PC-3 (cell line): ENCODE results near the gene STX8. TPM values are rescaled to one million over a fixed set of nuclear protein-coding genes. Genes with fewer than 3 reads are reported as not detected.

Experiments used
- ATAC-seq: fragments of 200-7000 bp; cut with Tn5 transposase; 2 replicates; pipeline ENCODE4 v1.9.1; 2020; ENCODE audit warnings: mild to moderate bottlenecking, moderate library complexity
- BruUV-seq: library from RNA; stranded (reverse); fragments of 400-500 nt; replicated peaks from 2 replicates; lab custom pipeline; 2021; lab: Mats Ljungman, UMichigan
- CTCF ChIA-PET: fragments of 300-600 bp; sonication (Branson Sonifier 250); formaldehyde crosslinking; loops from one replicate; lab custom pipeline; 2022; ENCODE audit warnings: antibody characterized with exemption; lab: Charles Lee
- POLR2A ChIA-PET: fragments of 300-600 bp; sonication (Branson Sonifier 250); formaldehyde crosslinking; loops from one replicate; lab custom pipeline; 2022; ENCODE audit warnings: antibody characterized with exemption; ENCODE audit not compliant: unreplicated experiment; lab: Charles Lee
- DNase-seq: peaks from one replicate; pipeline ENCODE4 v3.0.0-alpha.2; 2015
- H2AFZ ChIP-seq: fragments of 300-600 bp; sonication (generic); 2 replicates; pipeline ENCODE4 v1.6.0; 2016; ENCODE audit warnings: antibody characterized with exemption, low read length
- H3F3A ChIP-seq: fragments of 300-600 bp; sonication (generic); one replicate; pipeline ENCODE4 v1.6.0; 2017; ENCODE audit warnings: antibody characterized with exemption, low read length, control low read depth, mild to moderate bottlenecking; ENCODE audit not compliant: unreplicated experiment
- H3K27ac ChIP-seq: fragments of 300-600 bp; sonication (generic); 2 replicates; pipeline ENCODE4 v1.5.1; 2016; ENCODE audit warnings: mild to moderate bottlenecking, low read length
- H3K27me3 ChIP-seq: fragments of 300-600 bp; sonication (generic); 2 replicates; pipeline ENCODE4 v1.6.1; 2016; ENCODE audit warnings: low read length, mixed read lengths
- H3K36me3 ChIP-seq: fragments of 300-600 bp; sonication (generic); 2 replicates; pipeline ENCODE4 v1.6.1; 2016; ENCODE audit warnings: low read depth, mixed run types, low read length, mixed read lengths
- H3K4me1 ChIP-seq: fragments of 300-600 bp; sonication (generic); 2 replicates; pipeline ENCODE4 v1.5.1; 2016; ENCODE audit warnings: low read length; ENCODE audit not compliant: insufficient read depth
- H3K4me2 ChIP-seq: fragments of 300-600 bp; sonication (generic); 2 replicates; pipeline ENCODE4 v1.6.0; 2016; ENCODE audit warnings: low read length
- H3K4me3 ChIP-seq: fragments of 300-600 bp; sonication (generic); 2 replicates; pipeline ENCODE4 v1.5.1; 2016; ENCODE audit warnings: mild to moderate bottlenecking, low read length, mixed read lengths
- H3K79me2 ChIP-seq: fragments of 300-600 bp; sonication (generic); 2 replicates; pipeline ENCODE4 v1.6.1; 2017; ENCODE audit warnings: low read length, mixed read lengths
- H3K9ac ChIP-seq: fragments of 300-600 bp; sonication (generic); 2 replicates; pipeline ENCODE4 v1.6.0; 2016; ENCODE audit warnings: mild to moderate bottlenecking, low read length
- H3K9me2 ChIP-seq: fragments of 300-600 bp; sonication (generic); replicated peaks from 2 replicates; pipeline ENCODE4 v1.6.1; 2016; ENCODE audit warnings: mixed run types, low read length, mixed read lengths
- H3K9me3 ChIP-seq: fragments of 300-600 bp; sonication (generic); 2 replicates; pipeline ENCODE4 v1.6.1; 2016; ENCODE audit warnings: low read length, mixed read lengths
- H4K20me1 ChIP-seq: fragments of 300-600 bp; sonication (generic); 2 replicates; pipeline ENCODE4 v1.6.1; 2016; ENCODE audit warnings: low read length, mixed read lengths
- CTCF ChIP-seq: fragments of 300-600 bp; sonication (generic); conservative IDR thresholded peaks from 2 replicates; pipeline ENCODE4 v1.5.1; 2017; ENCODE audit warnings: antibody characterized with exemption, low read depth, mild to moderate bottlenecking, low read length
- EZH2 ChIP-seq: fragments of 300-600 bp; sonication (generic); IDR thresholded peaks from one replicate; pipeline ENCODE4 v1.6.1; 2017; ENCODE audit warnings: antibody characterized with exemption, mild to moderate bottlenecking, low read length; ENCODE audit not compliant: unreplicated experiment
- EZH2phosphoT487 ChIP-seq: fragments of 300-600 bp; sonication (generic); IDR thresholded peaks from 2 replicates; pipeline ENCODE4 v1.6.1; 2018; ENCODE audit warnings: mild to moderate bottlenecking, antibody characterized with exemption, low read length, borderline replicate concordance
- intact Hi-C: fragments of 100-400 bp; cut with micrococcal nuclease; formaldehyde crosslinking; loops from 2 replicates; pipeline ENCODE4 v1.9.0; 2023
- total RNA-seq: library from RNA; depleted of rRNA; stranded (reverse); fragments of >200 nt; gene quantifications from 2 replicates; pipeline ENCODE4 v1.2.3, GENCODE V29; 2014

Gene STX8
- total RNA-seq, 1 experiment from 2014 or later = 57.4 TPM

DNA sequence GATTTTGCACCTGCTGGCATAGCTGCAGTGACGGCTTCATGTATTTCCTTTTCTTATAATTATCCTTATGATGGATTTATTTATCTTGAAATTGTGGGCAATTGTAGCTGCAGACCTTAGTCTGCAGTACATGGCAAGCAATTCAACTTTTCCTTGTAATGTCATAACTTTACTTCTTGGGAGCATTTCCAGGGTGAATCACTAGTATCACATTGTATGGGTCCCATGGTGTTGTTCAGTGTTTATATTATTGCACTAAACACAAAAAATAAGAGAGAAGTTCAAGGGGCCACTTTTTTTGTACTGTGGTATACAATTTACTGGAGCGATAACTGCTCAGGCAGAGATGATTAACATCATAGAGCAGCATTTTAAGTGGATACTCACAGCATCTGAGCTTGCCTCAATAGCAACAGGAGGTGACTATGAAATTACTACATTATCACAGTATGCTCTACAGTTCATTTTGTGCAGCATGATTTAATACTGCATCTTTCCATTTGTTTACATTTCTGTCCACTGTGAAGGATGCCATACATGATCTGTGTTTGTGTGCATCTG, 169.5 kb downstream of the STX8 start:
- BruUV-seq = no TSS peak
- POLR2A ChIA-PET = no interaction called here

GRCh38 chr17:9403257-9403656, 172.4 kb downstream of the STX8 start:
- no peak overlapping the region for H3K4me2 ChIP-seq
- H3K4me1 ChIP-seq = no peaks in the 10 kb centered on the region; the same call in 1 of the 2 replicates
- no TSS peak for BruUV-seq
- no peaks in the 10 kb centered on the region for H3K79me2 ChIP-seq
- H3K4me3 ChIP-seq = no peak overlapping the region
- CTCF ChIA-PET = no interaction called here
- no peaks in the 10 kb centered on the region for H3F3A ChIP-seq
- no peaks in the 10 kb centered on the region for H3K9me3 ChIP-seq
- H2AFZ ChIP-seq = no peak overlapping the region
- TF ChIP-seq EZH2 (no peak), CTCF (no peak), EZH2phosphoT487 (no peak)
- no peaks in the 10 kb centered on the region for H3K9me2 ChIP-seq
- no peak overlapping the region for H3K9ac ChIP-seq
- H3K27me3 ChIP-seq = no peaks in the 10 kb centered on the region
- H4K20me1 ChIP-seq = no peaks in the 10 kb centered on the region
- no peaks in the 10 kb centered on the region for H3K36me3 ChIP-seq
- ATAC-seq (no peak), DNase-seq (no peak)
- no peak overlapping the region for H3K27ac ChIP-seq
- intact Hi-C loops = loop anchor here (2.0 kb wide), 1 partner anchor 120 kb away; no protein-coding TSS in a partner anchor
- POLR2A ChIA-PET = no interaction called here

More for the DNA sequence above, 169.5 kb downstream of the STX8 start:
- TF ChIP-seq EZH2phosphoT487 (no peak), CTCF (no peak), EZH2 (no peak)
- H3K9me2 ChIP-seq = no peaks in the 10 kb centered on the region
- peaks cover 9% of the 10 kb centered on the region; the same call in 1 of the 2 replicates for H3K4me1 ChIP-seq
- CTCF ChIA-PET = no interaction called here
- intact Hi-C loops = no loop called here
- H3F3A ChIP-seq = no peaks in the 10 kb centered on the region
- H2AFZ ChIP-seq = no peak overlapping the region
- no peak overlapping the region for H3K4me2 ChIP-seq
- ATAC-seq (no peak), DNase-seq (no peak)
- no peaks in the 10 kb centered on the region for H3K79me2 ChIP-seq
- H4K20me1 ChIP-seq = no peaks in the 10 kb centered on the region
- no peak overlapping the region for H3K9ac ChIP-seq
- no peaks in the 10 kb centered on the region for H3K36me3 ChIP-seq
- H3K4me3 ChIP-seq = no peak overlapping the region
- no peaks in the 10 kb centered on the region for H3K9me3 ChIP-seq
- no peaks in the 10 kb centered on the region for H3K27me3 ChIP-seq
- no peak overlapping the region for H3K27ac ChIP-seq

- no peak overlapping the region for H3K9ac ChIP-seq
- no peak overlapping the region for H2AFZ ChIP-seq
- H4K20me1 ChIP-seq = no peaks in the 10 kb centered on the region
- DNase-seq (peak; percentile 55), ATAC-seq (peak; percentile 49)
- ChIA-PET CTCF (interaction anchor here (0.5 kb wide), 1 partner anchor 152 kb away, joined by 4 read pairs; no protein-coding TSS in a partner anchor), POLR2A (no interaction called here)
- no peaks in the 10 kb centered on the region for H3K79me2 ChIP-seq
- BruUV-seq = no TSS peak
- TF ChIP-seq EZH2 = no peak
- TF ChIP-seq CTCF = peak; percentile 66
- H3K4me3 ChIP-seq = no peak overlapping the region
- H3K27ac ChIP-seq = no peak overlapping the region
- intact Hi-C loops = loop anchor here (2.0 kb wide), 1 partner anchor 120 kb away; no protein-coding TSS in a partner anchor
- no peaks in the 10 kb centered on the region for H3F3A ChIP-seq
- H3K4me2 ChIP-seq = no peak overlapping the region
- H3K9me3 ChIP-seq = no peaks in the 10 kb centered on the region
- H3K27me3 ChIP-seq = no peaks in the 10 kb centered on the region
- H3K9me2 ChIP-seq = no peaks in the 10 kb centered on the region
- H3K4me1 ChIP-seq = no peaks in the 10 kb centered on the region
- H3K36me3 ChIP-seq = no peaks in the 10 kb centered on the region
These were observed 172.9 kb downstream of the STX8 start for GRCh38 chr17:9402590-9403199.
